HG03378 (cell line): Measurements from ENCODE around the gene TDRD9.

ENCODE experiments used
- ATAC-seq: cut with Tn5 transposase; IDR thresholded peaks from one replicate; pipeline ENCODE4 v1.9.1; 2021; ENCODE audit warnings: mild to moderate bottlenecking, moderate library complexity; ENCODE audit not compliant: unreplicated experiment

TDRD9 gene

DNA sequence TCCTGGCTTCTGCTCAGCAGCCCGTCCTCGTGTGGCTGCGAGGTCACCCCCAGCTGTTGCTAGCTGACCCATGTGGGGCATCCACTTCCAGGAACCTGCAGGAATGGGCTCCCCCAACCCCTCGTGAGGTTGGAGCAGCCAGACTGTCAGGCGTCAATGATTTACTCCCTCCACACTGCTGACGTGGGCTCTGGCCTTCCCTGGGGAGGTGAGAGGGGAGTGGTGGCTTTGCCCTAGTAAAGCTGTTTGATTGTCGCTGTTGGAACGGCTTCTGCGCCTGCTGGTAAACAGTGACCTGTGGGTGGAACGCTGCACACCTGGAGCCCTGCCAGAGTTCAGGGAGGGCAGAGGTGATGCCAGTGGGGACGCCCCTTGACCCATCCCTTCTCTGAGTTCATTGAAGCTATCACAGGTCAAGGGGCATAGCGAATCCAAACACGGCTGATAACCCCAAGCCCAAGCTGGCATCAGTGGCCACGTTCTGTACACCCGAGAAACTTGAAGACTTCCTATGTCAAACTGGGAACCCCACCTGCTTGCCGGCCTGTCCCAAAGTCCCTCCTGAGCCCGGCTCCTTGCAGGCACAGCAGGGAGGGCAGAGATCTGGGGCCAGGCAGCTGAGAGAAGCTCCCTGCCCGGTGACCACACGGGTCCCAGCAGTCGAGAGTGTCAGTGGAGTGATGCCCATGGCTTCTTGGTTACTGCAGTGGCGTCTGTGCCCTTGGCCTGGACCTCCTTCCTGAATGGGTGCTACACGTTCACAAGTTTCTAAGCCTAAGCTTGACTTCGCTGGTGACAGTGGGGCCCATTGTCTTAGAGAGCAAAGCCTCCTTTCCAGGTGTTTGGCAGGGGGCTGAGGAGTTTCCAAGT lies 160.0 kb downstream of the TDRD9 start:
- ATAC-seq = no peak

DNA sequence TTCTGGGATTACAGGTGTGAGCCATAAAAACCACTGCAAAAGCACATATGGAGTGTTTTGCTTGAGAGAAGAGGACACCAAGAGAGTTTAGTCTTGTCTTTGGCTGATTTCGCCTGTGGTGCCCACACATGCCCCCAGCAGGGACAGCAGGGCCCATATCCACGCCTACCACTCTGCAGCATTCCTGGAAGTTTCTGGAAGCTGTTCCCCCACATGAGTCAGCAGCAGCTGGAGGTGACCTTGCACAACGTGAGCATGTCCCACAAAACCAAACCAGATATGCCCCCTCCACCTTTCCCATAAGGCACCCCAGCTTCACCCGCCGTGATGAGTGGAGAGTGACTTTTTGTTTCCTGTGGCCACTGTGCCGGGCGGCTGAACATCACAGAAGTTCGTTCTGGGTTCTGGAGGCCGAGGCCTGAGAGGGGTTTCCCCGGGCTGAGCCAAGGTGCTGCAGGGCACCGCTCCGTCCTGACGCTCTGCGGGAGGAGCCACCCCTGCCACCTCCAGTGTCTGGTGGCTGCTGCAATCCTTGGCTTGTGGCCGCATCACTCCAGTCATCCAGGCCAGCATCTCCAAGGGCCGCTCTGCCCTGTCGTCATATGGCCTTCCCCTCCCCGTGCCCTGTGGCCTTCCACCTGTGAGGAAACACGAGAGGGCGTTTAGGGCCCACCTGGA lies 162.0 kb downstream of the TDRD9 start:
- ATAC-seq = no peak

- ATAC-seq = no peak
These were observed 163.0 kb downstream of the TDRD9 start for GRCh38 chr14:104091061-104091926.

GRCh38 chr14:104091927-104092771 lies 163.9 kb downstream of the TDRD9 start:
- ATAC-seq = no peak

DNA sequence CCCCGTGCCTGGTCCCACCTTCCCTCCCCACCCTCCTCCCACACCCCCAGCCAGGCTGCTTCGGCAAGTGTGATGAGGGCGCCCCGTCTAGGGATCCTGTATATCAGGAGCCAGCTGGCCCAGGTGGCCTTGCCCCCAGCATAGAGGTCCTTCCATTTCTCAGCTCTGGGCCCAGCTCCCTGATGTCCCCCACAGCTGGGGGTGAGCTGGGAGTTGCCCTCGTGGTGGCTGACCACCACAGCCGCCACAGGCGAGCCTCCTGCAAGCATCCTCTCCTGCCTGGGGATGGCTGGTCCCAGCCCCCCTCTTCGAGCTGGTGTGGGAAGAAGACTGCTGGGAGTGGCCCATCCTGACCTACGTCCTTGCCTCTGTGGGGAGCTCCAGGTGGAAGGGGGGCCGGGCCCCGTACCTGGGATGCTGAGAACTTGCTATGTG lies 164.7 kb downstream of the TDRD9 start:
- ATAC-seq = no peak

DNA sequence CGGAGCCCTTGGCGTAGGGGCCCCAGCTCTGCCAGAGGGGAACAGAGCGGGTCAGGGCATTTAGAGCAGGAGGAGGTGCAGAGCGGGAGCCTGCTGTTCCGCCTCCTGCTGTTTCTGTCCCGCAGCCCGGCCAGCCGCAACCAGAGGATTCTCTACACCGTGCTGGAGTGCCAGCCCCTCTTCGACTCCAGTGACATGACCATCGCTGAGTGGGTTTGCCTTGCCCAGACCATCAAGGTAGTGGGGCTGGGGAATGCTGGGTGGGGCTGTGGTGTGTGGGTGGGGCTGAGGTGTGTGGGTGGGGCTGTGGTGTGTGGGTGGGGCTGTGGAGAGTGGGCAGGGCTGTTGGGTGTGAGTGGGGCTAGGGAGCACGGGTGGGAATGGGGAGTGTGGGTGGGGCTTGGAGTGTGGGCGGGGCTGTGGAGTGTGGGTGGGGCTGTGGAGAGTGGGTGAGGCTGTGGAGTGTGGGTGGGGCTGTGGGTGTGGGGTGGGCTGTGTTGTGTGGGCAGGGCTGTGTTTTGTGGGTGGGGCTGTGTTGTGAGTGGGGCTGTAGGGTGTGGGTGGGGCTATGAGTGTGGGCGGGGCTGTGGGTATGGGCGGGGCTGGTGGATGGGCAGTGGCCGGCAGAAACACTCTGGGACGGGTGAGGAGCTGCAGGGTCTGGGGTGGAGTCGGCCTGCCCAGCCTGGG lies 165.3 kb downstream of the TDRD9 start:
- ATAC-seq = no peak

DNA sequence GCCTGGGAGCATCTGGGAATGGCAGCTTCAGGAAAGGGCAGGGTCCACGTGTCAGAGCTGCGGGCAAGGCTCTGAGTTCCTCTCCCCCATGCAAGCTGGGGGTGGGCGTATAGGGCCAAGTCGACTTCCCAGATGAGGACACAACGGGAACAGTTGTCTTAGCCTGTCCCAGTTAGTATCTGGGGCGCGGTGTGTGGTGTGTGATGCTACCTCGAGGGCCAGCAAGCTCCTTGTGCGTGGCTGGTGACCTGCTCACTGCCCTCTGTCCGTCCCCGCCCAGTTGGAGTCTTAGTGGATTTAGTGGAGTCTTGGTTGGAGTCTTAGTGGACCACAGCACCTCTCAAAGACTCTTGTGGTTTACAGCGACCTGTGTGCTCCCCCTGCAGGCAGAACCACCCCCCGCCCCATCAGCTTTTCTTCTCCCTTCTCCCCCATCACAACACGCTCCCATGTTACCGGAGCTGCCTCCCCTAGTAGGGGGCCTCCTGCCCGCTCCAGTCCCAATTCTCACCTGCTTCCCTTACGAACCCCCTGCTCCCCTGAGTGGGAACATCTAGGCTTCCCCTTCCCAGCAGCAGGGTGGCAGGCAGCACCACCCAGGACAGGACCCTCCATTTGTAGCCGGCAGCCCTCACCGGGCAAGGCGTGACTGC lies 165.9 kb downstream of the TDRD9 start:
- ATAC-seq = no peak

DNA sequence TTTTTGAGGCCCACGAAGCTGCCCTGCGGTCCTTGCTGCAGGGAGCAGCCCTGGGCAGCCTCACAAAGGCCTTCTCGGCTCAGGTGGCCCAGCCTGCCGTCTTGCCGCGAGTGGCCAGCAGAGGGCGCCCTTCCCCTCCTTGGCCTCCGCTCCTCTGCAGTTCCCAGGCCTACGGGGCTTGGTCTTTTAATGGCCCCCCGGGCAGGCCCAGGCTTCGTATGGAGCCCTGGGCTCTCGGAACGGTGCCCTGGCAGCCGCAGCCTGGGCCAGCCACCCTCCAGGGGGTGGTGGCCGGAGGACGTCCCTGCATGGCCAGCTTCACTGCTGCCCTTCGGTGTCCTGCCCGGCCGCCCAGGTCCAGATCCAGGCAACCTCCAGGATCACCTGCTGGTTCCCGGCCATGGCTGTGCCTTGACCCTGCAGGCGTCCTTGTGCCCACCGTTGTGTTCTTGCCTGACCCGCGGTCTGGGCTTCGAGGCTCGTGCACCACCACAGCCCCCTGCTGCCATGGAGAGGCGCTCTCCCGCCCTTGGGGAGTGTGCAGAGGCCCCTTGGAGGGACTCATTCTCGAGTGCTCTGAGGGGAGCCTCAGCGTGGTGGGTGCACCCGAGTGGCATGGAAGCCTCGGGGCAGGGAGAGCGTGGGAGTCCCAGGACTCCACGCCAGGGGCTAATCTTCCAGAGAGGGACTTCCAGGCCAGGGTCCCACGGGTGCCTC lies 166.6 kb downstream of the TDRD9 start:
- no peak for ATAC-seq

DNA sequence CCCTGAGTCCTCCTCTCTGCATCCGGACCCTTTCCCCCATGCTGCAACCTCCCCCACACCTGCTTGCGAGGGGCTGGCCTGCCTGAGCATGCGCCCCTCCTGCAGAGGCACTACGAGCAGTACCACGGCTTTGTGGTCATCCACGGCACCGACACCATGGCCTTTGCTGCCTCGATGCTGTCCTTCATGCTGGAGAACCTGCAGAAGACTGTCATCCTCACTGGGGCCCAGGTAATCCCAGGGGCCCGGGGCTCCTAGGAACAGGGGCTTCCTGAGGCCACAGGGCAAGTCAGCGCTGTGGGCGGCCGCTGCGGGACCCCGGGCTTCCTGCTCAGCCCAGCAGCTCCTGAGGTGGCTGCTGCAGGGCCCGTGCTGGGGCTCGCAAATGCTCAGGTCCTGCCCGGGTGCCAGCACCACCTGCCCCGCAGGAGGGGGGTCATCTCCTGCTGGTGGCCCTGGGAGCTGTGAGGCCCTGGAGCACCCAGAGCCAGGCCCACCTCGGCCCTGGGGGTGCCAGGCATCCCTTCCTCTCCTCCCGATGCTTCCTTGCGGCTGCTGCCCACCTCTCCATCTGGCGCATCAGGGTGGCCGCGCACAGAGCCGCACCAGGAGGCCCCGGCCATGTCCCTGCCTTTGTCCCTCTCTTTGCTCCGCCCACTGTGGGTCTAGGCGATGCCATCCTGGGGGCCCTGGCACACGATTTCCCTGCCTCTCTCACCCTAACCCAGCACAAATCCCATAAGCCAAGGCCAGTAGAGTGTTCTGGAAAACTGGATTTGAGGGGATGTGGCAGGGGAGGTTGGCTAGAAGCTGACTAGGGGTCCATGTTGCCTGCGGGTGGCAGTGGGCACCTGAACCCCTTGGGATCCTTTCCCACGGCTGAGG lies 167.4 kb downstream of the TDRD9 start:
- no peak for ATAC-seq

DNA sequence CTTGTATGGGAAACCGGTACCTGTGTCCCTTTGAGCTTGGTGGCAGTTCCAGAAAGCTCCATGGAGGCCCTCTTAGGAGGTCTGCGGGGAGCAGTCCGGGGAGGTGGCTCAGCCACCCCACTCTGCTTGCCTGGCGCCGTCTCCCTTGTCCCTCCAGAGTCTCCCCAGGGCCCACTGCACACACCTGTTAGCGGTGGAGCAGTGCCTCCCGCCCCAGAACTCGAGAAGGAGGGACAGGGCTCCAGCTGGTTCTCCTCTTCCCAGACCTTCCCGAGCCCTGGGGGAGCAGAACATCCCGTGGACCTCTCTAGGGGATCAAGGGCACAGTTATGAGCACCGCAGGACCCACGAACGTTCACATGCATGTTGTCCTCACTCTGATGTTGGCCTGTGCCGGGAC lies 168.1 kb downstream of the TDRD9 start:
- ATAC-seq = no peak

- ATAC-seq = no peak
These were observed 168.8 kb downstream of the TDRD9 start for GRCh38 chr14:104096751-104097700.

DNA sequence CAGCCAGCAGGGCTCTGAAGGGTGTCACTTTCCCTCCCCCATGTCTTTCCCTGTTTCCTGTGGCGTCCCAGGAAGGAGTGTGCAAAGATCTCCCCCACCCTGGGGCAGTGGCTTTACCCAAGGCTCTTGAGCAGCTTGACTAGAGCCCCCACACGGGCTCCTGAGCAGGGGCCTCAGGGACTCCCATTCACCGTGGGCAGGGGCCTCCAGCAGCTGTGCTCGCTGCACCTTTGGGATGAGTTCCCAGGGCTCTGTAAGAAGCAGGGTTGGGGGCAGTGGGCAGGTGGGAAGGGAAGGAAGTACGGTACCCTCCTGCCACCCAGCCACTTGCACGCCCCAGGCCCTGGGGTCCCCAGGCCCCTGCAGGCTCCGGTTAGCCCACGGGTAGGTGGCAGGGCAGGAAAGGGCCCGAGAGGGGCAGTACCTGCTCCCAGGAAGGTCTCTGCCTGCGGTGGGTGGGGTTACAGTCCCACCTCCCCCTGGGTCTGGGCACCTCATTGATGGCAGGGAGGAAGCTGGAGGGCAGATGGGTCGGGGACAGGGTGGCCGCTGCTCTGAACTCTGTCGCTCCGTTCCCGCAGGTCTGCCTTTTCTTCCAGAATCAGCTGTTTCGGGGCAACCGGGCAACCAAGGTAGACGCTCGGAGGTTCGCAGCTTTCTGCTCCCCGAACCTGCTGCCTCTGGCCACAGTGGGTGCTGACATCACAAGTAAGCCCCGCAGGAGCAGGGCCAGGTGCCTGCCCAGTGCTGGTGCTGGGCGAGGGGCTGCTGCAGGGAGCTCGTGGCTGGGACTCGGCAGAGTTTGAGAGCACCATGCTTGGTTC lies 170.2 kb downstream of the TDRD9 start:
- ATAC-seq = no peak

GRCh38 chr14:104099096-104100041 lies 171.1 kb downstream of the TDRD9 start:
- ATAC-seq = no peak
